UCSD-AML1 (cell line): ENCODE measurements around the gene OPN3.

Experiments used
- DNase-seq: peaks from one replicate; lab custom pipeline; 2025; ENCODE audit not compliant: unreplicated experiment; lab: John Stamatoyannopoulos, UW

Gene OPN3

GRCh38 chr1:241622669-241623068, 17.5 kb downstream of the OPN3 start:
- DNase-seq, result no peak

DNA sequence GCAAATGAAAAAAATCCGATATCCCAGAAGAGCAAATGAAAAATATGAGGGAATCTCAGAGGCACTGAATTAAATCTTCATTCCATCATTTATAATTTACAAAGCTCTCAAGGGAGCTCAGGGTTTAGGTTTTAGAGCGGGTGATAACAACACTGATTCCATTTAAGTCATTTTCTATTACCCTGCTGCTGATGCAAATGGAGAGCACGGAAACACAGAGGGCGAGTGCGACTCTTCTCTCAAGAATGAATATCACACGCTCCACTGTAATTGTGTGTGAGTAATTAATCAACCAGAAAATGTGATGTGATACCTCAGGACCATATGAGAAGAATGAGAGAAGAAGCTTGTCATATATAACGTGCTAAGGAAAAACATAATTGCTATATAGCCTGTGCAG, 22.7 kb downstream of the OPN3 start:
- DNase-seq, result no peak

GRCh38 chr1:241615043-241615974, 24.9 kb downstream of the OPN3 start:
- DNase-seq, result no peak

GRCh38 chr1:241614572-241614971, 25.6 kb downstream of the OPN3 start:
- no peak for DNase-seq

DNA sequence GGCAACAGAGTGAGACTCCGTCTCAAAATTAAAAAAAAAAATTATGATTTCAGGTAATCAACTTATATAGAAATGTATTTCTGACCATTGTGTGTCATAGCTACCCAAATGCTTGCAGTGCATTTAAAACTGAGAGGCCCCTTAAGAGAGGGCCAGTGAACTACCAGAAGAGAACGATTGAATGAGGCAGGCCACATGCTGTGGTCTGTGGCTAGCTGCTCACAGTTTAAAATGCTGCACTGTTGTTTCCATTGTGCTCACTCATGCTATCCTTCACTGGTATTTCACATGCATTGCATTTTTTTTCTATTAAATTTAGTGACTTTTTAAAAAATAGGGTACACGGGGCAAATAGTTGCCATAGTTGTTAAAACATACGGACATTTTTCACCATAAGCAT, 26.0 kb downstream of the OPN3 start:
- DNase-seq, result no peak

GRCh38 chr1:241612533-241613477, 27.4 kb downstream of the OPN3 start:
- DNase-seq, result no peak

DNA sequence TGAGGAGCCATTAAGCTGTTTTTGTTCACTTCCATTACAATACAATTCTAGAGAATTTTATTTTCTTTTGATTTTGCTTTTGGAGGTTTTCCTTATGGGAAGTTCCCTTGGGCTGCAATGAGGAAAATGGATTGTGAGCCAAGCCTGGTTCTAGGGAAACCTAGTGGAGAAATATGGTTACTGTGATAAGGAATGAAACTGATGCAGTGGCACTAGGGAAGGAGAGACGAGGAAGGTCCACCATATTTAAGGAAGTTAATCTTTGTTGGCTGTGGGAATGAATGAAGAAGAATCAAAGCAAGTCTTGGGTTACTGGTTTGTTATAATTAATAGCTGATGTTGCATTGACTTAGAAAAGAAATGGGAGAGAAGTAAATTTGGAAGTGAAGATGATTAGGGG, 28.4 kb downstream of the OPN3 start:
- DNase-seq, result no peak

DNA sequence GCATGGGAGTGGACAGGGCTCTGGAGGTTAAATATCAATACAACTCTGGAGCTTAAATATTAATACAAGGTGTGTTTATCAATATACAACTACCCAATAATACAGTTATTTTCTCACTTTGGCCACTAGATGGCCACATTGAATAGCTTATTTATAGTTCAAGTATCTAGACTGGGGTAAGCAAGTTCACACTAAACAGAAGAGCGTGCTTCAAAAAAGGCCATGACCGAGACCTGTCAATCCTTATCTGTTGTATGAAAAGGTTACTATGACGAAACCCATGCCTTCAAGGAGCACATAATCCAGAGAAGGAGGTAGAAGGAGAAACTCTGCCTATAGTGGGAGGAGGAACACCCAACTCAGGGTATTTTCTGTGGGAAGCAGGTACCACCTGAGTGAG, 29.1 kb downstream of the OPN3 start:
- DNase-seq, result no peak

GRCh38 chr1:241610056-241610815, 29.9 kb downstream of the OPN3 start:
- DNase-seq, result no peak

GRCh38 chr1:241608379-241609033, 31.7 kb downstream of the OPN3 start:
- DNase-seq, result no peak

DNA sequence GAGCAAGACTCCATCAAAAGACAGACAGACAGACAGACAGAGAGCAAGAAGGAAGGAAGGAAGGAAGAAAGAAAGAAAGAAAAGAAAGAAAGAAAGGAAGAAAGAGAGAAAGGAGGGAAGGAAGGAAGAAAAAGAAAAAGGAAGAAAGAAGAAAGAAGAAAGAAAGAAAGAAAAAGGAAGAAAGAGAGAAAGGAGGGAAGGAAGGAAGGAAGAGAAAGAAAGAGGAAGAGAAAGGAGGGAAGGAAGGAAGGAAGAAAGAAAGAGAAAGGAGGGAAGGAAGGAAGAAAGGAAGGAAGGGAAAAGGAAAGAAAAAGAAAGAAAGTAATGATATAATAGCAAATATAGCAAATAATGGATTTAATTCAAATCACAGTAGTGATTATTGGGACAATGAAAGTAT, 32.7 kb downstream of the OPN3 start:
- DNase-seq, result no peak

DNA sequence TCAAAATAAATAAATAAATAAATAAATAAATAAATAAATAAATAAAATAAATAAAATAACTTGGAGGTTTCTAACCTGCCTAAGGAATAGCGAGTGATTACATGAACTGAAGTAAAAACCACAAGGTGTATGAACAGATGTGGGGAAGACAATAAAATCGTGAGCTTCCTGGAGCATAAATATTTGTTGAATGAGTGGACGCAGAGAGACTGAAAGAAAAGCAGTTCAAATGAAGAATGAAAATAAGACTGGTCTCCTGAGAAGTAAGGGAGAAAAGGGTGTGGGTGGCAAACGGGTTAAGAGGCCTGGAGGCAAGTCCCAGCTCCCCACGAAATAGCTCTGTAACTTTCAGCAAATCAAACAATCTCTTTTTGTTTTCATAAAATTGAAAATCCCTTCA, 33.6 kb downstream of the OPN3 start:
- no peak for DNase-seq

- no peak for DNase-seq
Measured at GRCh38 chr1:241605146-241605805, 34.9 kb downstream of the OPN3 start.

DNA sequence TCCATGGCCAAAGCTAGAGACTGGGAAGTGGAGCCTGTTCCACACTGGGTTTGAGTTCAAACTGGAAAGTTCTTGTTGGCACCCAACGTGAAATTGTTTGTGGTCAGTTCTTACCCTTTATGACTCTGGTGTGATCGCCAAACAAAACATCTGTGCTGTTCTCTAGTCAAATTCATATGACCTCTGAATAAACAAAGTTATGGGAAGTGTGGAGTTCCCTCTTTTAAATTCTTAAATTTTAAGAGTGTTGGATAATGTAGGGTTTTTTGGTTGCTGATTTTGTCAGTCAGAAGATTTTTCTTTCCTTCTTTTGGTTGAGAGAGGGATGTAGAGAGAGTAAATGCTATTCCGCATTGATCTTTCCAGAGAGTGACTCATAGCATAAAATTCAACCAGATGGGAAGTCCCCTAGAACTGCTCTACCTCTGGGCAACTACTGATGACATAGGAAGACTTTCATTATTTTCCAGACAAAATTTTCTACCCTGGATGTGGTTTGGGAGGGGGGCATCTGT, 36.4 kb downstream of the OPN3 start:
- no peak for DNase-seq

- no peak for DNase-seq
Measured at GRCh38 chr1:241600496-241600901, 39.7 kb downstream of the OPN3 start.

GRCh38 chr1:241598249-241598648, 41.9 kb downstream of the OPN3 start:
- DNase-seq, result no peak

DNA sequence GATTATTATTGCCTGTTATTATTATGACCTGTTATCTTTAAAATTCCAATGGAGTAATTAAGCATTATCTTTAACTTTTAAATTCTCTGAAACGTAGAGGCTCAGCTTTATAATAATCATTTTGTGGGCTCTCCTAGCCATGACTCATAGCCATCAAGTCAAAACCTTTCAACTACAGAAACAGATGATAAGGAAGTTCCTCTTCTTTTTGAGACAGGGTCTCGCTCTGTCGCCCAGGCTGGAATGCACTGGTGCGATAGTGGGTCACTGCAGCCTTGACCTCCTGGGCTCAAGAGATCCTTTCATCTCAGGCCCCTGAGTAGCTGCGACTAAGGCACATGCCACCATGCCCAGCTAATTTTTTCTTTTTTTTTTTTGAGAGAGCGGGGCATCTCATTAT, 43.5 kb downstream of the OPN3 start:
- no peak for DNase-seq

DNA sequence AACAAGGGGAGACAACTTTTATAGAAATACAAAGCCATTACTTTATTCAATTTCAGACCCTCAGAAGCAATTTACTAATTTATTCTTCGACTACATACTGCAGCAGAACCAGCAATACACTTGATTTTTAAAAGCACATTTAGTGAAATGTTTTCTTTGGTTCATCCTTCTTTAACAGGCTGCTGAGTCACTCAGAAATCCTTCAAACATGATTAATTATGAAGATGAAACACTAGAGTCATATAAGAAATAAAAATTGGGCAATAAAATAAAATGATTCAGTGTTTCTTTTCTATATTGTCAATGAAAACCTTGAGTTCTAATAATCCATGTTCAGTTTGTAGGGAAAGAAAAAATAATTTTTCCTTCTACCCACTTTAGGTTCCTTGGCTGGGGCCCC, 47.0 kb downstream of the OPN3 start:
- DNase-seq, result no peak

DNA sequence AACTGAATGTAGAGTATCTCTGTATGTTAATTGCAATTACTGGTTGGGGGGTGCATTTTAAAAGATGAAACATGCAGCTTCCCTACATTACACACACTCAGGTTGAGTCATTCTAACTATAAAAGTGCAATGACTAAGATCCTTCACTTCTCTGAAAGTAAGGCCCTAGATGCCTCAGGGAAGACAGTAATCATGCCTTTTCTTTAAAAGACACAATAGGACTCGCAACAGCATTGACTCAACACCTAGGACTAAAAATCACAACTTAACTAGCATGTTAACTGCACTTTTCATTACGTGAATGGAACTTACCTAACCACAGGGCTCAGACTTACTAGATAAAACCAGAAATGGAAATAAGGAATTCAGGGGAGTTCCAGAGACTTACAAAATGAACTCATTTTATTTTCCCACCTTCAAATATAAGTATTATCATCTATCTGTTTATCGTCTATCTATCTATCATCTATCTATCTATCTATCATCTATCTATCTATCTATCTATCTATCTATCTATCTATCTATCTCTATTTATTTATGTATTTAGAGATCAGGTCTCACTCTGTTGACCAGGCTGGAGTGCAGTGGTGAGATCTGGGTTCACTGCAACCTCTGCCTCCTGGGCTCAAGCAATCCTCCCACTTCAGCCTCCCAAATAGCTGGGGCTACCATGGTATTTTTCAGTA, 47.8 kb downstream of the OPN3 start:
- no peak for DNase-seq
